ENCODE results near the gene GLI1. TPM values are rescaled to one million over a fixed set of nuclear protein-coding genes. Genes with fewer than 3 reads are reported as not detected.

The GLI1 gene
- total RNA-seq, 1 experiment from 2014 or later = 25.8 TPM

DNA sequence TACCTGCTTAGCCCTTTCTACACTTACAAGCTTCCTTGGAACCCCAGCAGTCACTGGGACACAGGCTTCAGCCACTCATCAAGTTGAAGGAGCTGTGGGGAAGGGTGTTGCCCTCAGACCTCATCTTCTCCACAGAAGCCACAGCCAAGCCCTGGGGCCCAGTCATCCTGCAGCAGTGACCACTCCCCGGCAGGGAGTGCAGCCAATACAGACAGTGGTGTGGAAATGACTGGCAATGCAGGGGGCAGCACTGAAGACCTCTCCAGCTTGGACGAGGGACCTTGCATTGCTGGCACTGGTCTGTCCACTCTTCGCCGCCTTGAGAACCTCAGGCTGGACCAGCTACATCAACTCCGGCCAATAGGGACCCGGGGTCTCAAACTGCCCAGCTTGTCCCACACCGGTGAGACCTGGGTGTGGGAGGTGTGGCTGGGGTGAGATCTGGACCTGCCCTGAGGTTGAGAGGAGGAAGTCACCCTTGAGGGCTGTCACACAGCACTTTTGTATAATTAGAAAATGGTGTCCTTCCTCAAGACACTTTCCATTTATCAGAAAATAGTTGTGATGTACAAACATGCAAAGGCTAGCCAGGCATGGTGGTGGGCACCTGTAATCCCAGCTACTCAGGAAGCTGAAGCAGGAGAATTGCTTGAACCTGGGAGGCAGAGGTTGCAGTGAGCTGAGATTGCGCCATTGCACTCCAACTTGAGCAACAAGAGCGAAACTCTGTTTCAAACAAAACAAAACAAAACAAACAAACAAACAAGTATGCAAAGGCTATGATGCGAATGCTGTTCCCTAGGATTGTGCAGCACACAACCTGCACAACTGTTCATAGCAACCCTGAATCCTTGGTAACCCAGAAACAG lies 9.9 kb downstream of the GLI1 start:
- H4K20me1 ChIP-seq (ENCODE audit: control insufficient read depth, insufficient read depth, insufficient read length) = no peaks in the 10 kb centered on the region
- H3K27ac Mint-ChIP-seq = no peak overlapping the region
- no peak overlapping the region for H3K4me2 ChIP-seq (ENCODE audit: insufficient read depth, insufficient read length, low read length)
- H3K9ac ChIP-seq (ENCODE audit: extremely low read depth, insufficient read length, low read length) = no peak overlapping the region
- no peak overlapping the region for H4K8ac ChIP-seq (replicated peaks; ENCODE audit: insufficient read length, low read depth, low read length)
- no peak for TF ChIP-seq CTCF (conservative IDR thresholded peaks at IDR 0.05)
- H4K91ac ChIP-seq (ENCODE audit: insufficient read length, low read depth, low read length) = no peak overlapping the region
- H3K4me3 Mint-ChIP-seq = no peak overlapping the region
- no CpG with 5 or more reads among the region's 10 CpGs for WGBS (ENCODE audit: extremely low coverage, insufficient read length, low lambda C conversion rate)
- H3K23ac ChIP-seq (ENCODE audit: insufficient read length, low read depth, low read length) = no peak overlapping the region
- no peak overlapping the region for H2BK120ac ChIP-seq (ENCODE audit: low read depth, low read length, poor library complexity, severe bottlenecking)
- H2BK5ac ChIP-seq (ENCODE audit: insufficient read length, low read length) = no peak overlapping the region
- no peak overlapping the region for H2BK15ac ChIP-seq (ENCODE audit: low read depth, low read length)
- no peak overlapping the region for H2BK20ac ChIP-seq (ENCODE audit: low read depth, low read length, poor library complexity, severe bottlenecking)
- no peaks in the 10 kb centered on the region for H3K9me3 Mint-ChIP-seq
- no peaks in the 10 kb centered on the region for H3K79me1 ChIP-seq (ENCODE audit: insufficient read depth, low read depth, low read length, poor library complexity, severe bottlenecking)
- no peak overlapping the region for H3K14ac ChIP-seq (ENCODE audit: insufficient read depth, low read length)
- no peak overlapping the region for H3T11ph ChIP-seq (ENCODE audit: low read length)
- H3K27me3 ChIP-seq (ENCODE audit: insufficient read depth, low read length) = peaks cover 13% of the 10 kb centered on the region; the same call in 1 of the 2 replicates
- no peak overlapping the region for H3K27ac ChIP-seq (ENCODE audit: insufficient read length, low read depth, low read length)
- H3K36me3 Mint-ChIP-seq (ENCODE audit: insufficient read depth in 1 of 3, low read depth in 3 of 3) = peaks cover 0 to 28% (median 17%) of the 10 kb centered on the region in 3 experiments
- H3K23me2 ChIP-seq (ENCODE audit: insufficient read length, low read depth, low read length, poor library complexity, severe bottlenecking) = no peaks in the 10 kb centered on the region
- H3K4ac ChIP-seq (ENCODE audit: low read depth, low read length) = no peak overlapping the region
- H3K9me3 ChIP-seq (ENCODE audit: control insufficient read depth, low read depth, low read length) = no peaks in the 10 kb centered on the region
- H2AFZ ChIP-seq (ENCODE audit: low read length) = no peak overlapping the region
- no peak overlapping the region for H4K5ac ChIP-seq (ENCODE audit: insufficient read length, low read depth, low read length)
- H3K18ac ChIP-seq (ENCODE audit: insufficient read length, low read depth, low read length) = no peak overlapping the region
- H3K4me1 Mint-ChIP-seq = no peaks in the 10 kb centered on the region; a peak in 1 of 4 replicates
- DNase-seq = no peak
- H3K4me1 ChIP-seq (ENCODE audit: insufficient read depth, low read length) = no peaks in the 10 kb centered on the region
- peaks cover 52% of the 10 kb centered on the region for H3K27me3 Mint-ChIP-seq (ENCODE audit: low read depth)
- H2BK12ac ChIP-seq (ENCODE audit: insufficient read length, low read depth, low read length) = no peak overlapping the region
- no peaks in the 10 kb centered on the region for H3K79me2 ChIP-seq (ENCODE audit: insufficient read depth, low read length)
- H2AK5ac ChIP-seq (ENCODE audit: insufficient read length, low read length) = no peak overlapping the region
- H3K56ac ChIP-seq (ENCODE audit: insufficient read length, low read depth, low read length) = no peak overlapping the region

All from H9 (cell line).